OCI-LY1 (cell line): ENCODE measurements around the gene CXXC1.

Experiments used
- CTCF ChIP-seq: fragments of 200-600 bp; sonication (generic), shearing (Covaris generic); IDR thresholded peaks from 2 replicates; pipeline ENCODE4 v1.5.1; 2017; ENCODE audit warnings: mild to moderate bottlenecking, antibody characterized with exemption, low read length, moderate library complexity, mixed read lengths
- EZH2 ChIP-seq: fragments of 200-600 bp; sonication (generic), shearing (Covaris generic); IDR thresholded peaks from 2 replicates; pipeline ENCODE4 v1.8.0; 2017; ENCODE audit warnings: borderline replicate concordance, mixed run types, mild to moderate bottlenecking, antibody characterized with exemption, low read length, moderate library complexity, mixed read lengths

GRCh38 chr18:50307400-50307737 lies 19.9 kb upstream of the CXXC1 start:
- TF ChIP-seq EZH2, result no peak
- TF ChIP-seq CTCF, result no peak
